Cardiac fibroblast (primary cell): ENCODE results near the gene IL17RE.
"Not testable (repeated sequence)": the region's sequence is repeated elsewhere in the genome, so short reads cannot be mapped to it uniquely, and the experiment has no call there.

ENCODE experiments used
- DNase-seq, 2 donors: peaks; one replicate each; pipeline versions ENCODE4 v3.0.0 to v3.0.0-alpha.2; 2010; ENCODE audit warnings: low read depth in 2 of 2
- H3K4me3 ChIP-seq, 2 donors: replicated peaks in 1 of 2; 1 replicate in 1 of 2; 2 replicates in 1 of 2; pipeline ENCODE4 v1.5.1; 2011; ENCODE audit warnings: low read depth in 2 of 2, low read length in 2 of 2, mild to moderate bottlenecking in 2 of 2, moderate library complexity in 1 of 2
- TF ChIP-seq, protein P1 (sequence below): IDR thresholded peaks from one replicate; pipeline ENCODE4 v1.5.1; 2011; ENCODE audit warnings: low read depth, mild to moderate bottlenecking, low read length, inconsistent platforms

The IL17RE gene

DNA sequence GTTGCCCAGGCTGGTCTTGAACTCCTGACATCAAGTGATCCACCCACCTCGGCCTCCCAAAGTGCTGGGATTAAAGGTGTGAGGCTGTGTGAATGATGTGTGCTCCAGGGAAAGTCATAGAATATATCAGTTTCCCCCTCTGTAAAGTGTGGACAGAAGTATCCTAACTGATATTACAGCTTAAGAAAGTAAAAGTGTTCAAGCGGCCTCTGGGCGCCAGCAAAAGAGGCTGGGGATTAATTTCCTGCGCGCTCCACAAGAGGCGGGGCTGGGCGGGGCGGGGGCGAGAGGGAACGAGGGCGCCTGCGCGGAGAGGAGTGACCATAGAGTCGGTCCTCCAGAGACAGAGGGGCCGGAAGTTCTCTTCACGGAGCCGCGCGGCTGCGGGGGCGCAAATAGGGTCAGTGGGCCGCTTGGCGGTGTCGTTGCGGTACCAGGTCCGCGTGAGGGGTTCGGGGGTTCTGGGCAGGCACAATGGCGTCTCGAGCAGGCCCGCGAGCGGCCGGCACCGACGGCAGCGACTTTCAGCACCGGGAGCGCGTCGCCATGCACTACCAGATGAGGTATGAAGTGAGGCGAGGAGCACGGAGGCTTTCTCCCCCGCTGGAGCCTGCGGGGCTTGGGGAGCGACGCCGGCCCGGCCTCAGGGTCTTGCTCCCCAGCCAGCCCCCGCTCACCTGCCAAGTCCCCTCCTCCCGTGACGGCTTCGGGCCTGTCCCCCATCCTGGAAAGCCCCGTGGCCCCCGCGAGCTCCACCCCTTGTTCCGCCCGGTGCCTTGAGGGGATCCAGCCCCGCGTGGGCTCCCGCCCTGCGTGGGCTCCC lies 12.2 kb upstream of the IL17RE start, which contains the start of gene JAGN1:
TSS of gene JAGN1 (plus strand) at position 362 of the 823 bp plus-strand sequence. CDS start at position 475, 113 bp downstream.
- DNase-seq: peak; percentile 93
- H3K4me3 ChIP-seq: peak within 1 kb of the TSS; percentile 95
- TF ChIP-seq, protein P1, sequence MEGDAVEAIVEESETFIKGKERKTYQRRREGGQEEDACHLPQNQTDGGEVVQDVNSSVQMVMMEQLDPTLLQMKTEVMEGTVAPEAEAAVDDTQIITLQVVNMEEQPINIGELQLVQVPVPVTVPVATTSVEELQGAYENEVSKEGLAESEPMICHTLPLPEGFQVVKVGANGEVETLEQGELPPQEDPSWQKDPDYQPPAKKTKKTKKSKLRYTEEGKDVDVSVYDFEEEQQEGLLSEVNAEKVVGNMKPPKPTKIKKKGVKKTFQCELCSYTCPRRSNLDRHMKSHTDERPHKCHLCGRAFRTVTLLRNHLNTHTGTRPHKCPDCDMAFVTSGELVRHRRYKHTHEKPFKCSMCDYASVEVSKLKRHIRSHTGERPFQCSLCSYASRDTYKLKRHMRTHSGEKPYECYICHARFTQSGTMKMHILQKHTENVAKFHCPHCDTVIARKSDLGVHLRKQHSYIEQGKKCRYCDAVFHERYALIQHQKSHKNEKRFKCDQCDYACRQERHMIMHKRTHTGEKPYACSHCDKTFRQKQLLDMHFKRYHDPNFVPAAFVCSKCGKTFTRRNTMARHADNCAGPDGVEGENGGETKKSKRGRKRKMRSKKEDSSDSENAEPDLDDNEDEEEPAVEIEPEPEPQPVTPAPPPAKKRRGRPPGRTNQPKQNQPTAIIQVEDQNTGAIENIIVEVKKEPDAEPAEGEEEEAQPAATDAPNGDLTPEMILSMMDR: no peak

GRCh38 chr3:9891072-9891622 lies 11.5 kb upstream of the IL17RE start:
- TF ChIP-seq, protein P1: no peak
- H3K4me3 ChIP-seq: peak overlapping the region; percentile 95
- DNase-seq: no peak

DNA sequence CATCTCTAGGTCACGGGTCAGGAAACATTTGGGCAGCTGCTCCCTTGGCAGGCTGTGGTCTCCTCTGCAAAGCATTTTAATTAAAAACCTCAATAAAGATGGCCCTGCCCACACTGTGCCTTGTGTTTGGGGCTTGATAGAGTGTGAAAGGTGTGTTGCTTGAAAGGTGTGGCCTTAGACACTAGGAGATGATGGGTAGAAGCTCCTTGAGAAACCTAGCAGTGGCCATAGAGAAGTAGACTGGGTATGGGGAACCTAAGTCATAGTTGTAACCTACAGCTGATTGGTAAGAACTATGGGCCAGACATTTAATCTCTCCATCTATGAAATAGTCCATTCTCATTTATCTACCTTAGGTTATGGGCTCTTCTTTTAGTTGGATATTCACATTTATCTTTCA lies 8.9 kb upstream of the IL17RE start:
- TF ChIP-seq, protein P1: no peak
- no peak overlapping the region for H3K4me3 ChIP-seq
- DNase-seq: no peak

- DNase-seq, H3K4me3 ChIP-seq: not testable (repeated sequence)
Measured at GRCh38 chr3:9895715-9896114, 6.9 kb upstream of the IL17RE start.

GRCh38 chr3:9896755-9897407 lies 5.8 kb upstream of the IL17RE start:
- not testable (repeated sequence) for H3K4me3 ChIP-seq

DNA sequence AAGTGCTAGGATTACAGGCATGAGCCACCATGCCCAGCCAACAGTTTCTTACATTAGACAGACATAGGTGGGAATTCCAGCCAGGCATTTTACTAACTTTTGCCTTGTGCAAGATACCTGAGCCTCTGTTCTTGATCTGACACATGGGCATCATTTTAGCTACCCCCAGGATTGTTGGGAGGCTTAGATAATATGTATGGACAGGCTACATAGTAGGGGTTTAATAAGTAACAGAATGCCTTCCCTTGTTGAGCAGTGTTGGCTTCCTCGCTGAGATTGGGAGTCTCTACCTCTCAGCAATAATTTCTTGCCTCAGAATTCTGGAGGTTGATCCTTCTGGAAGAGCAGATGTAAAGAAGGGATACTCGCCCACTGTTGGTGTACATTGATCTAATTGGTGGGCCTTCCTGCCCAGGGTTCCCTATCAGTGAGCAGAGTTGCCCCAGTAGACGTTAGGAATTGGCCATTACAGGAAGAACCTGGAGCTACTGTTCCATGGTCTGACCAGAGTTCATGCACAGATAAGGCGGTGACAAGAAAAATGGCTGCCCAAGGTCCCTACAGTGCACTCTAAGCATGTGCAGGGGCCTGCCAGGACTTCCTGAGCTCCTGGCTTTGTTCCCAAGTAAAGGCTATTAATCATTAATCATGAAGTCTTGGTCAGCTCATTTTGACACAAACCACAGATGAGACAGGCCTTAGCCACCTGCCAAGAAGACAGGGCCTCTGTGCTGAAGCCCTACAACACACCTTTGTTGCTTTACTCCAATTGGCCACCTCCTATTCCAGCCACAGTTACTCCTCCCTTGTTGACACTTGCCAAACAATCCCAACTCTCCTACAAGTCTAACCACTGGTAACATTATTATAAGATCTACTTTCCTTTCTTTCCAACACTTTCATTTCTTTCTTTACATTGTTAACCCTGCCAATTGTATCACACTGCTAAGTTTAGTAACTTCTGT lies 5.0 kb upstream of the IL17RE start:
- TF ChIP-seq, protein P1: no peak
- DNase-seq: peak; percentile 51 to 75
- no peak overlapping the region for H3K4me3 ChIP-seq

More at GRCh38 chr3:9896755-9897407, 5.8 kb upstream of the IL17RE start:
- DNase-seq: peak; percentile 52 to 81

DNA sequence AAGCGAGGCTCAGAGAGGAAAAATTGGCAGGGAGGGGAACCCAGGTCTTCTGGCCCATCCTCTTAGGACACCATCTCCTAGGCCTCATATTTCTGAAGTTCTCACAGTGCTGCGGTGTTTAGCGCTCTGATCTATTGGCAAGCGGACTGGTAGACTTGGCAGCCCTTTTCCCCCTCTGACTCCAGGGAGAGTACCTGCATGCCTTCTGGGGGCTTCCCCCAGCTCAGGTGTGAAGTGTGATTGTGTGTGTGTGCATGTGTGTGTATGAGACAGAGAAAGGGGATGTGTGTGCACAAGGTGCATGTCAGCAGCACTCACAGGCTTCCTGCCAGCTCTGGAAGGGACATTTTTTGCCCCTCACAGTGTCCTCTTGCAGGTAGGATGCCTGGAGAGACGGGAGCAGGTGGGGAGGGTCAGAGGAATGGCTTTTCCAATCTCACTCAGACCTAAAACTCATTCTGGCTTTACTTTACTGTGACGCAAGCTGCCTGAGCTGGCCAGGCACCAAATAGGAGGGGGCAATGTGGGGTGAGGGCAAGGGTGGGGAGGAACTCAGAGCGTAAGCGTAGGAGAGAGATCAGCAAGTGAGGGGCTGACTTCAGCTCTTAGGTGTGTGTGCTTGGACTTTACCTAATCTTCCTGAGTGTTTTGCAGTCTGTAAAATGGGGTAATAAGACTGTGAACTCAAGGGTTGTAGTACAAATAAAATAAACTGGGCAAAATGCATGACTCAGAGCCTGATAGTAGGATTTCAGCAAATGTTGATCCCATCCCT lies 4.0 kb upstream of the IL17RE start:
- TF ChIP-seq, protein P1: no peak
- H3K4me3 ChIP-seq: no peak overlapping the region
- peak in 1 of 2 donors; percentile 25 for DNase-seq
